Activated T-helper 17 cell treated with anti-CD3 and anti-CD28 coated beads, Interleukin-2, amount 50 U/mL, for 72 hours (primary cell): ENCODE data around the gene C10orf105. TPM values are rescaled to one million over a fixed set of nuclear protein-coding genes. Genes with fewer than 3 reads are reported as not detected.

Experiments
- ATAC-seq: fragments of 150-1000 bp; cut with Tn5 transposase; replicated peaks from 2 replicates; pipeline ENCODE4 v1.10.0; 2021; ENCODE audit warnings: mild to moderate bottlenecking, moderate library complexity
- H3K27ac Mint-ChIP-seq: one replicate; pipeline ENCODE4 v1.8.0; 2022; ENCODE audit warnings: mixed read lengths
- H3K27me3 Mint-ChIP-seq: one replicate; pipeline ENCODE4 v1.8.0; 2022; ENCODE audit warnings: mixed read lengths
- H3K36me3 Mint-ChIP-seq: one replicate; pipeline ENCODE4 v1.8.0; 2022; ENCODE audit warnings: low read depth, mild to moderate bottlenecking, mixed read lengths
- H3K4me1 Mint-ChIP-seq: one replicate; pipeline ENCODE4 v1.8.0; 2022; ENCODE audit warnings: mixed read lengths
- H3K4me3 Mint-ChIP-seq: one replicate; pipeline ENCODE4 v1.8.0; 2022; ENCODE audit warnings: mild to moderate bottlenecking, mixed read lengths
- H3K9me3 Mint-ChIP-seq: one replicate; pipeline ENCODE4 v1.8.0; 2022; ENCODE audit warnings: mixed read lengths
- total RNA-seq, 2 donors: library from RNA; stranded (reverse); gene quantifications; one replicate each; pipeline ENCODE4 v1.2.3, GENCODE V29; 2022

Gene C10orf105
- total RNA-seq, 2 donors from 2014 or later: 0.04 to 1.0 TPM

GRCh38 chr10:71720288-71720687 is 710 bp upstream of the C10orf105 start:
- Mint-ChIP-seq H3K36me3 (peaks cover 5% of the 10 kb centered on the region), H3K9me3 (no peaks in the 10 kb centered on the region), H3K4me3 (no peak overlapping the region), H3K27me3 (no peaks in the 10 kb centered on the region), H3K4me1 (peaks cover 27% of the 10 kb centered on the region), H3K27ac (peak overlapping the region; percentile 70)
- ATAC-seq: no peak

- no peak overlapping the region for H3K27ac Mint-ChIP-seq
- no peaks in the 10 kb centered on the region for H3K27me3 Mint-ChIP-seq
- peaks cover 35% of the 10 kb centered on the region for H3K4me1 Mint-ChIP-seq
- H3K4me3 Mint-ChIP-seq: no peak overlapping the region
- H3K36me3 Mint-ChIP-seq: peaks cover 14% of the 10 kb centered on the region
- ATAC-seq: no peak
- H3K9me3 Mint-ChIP-seq: no peaks in the 10 kb centered on the region
These were observed 536 bp downstream of the C10orf105 start for GRCh38 chr10:71719042-71719441.

- Mint-ChIP-seq H3K9me3 (no peaks in the 10 kb centered on the region), H3K4me3 (no peak overlapping the region), H3K4me1 (peaks cover 39% of the 10 kb centered on the region), H3K27me3 (no peaks in the 10 kb centered on the region), H3K27ac (no peak overlapping the region), H3K36me3 (peaks cover 14% of the 10 kb centered on the region)
- ATAC-seq: no peak
These were observed 1.3 kb downstream of the C10orf105 start for GRCh38 chr10:71718165-71718698.

GRCh38 chr10:71717551-71717951 is 2.0 kb downstream of the C10orf105 start:
- no peak for ATAC-seq
- Mint-ChIP-seq H3K4me3 (peak overlapping the region; percentile 32), H3K36me3 (peaks cover 14% of the 10 kb centered on the region), H3K27ac (peak overlapping the region; percentile 56), H3K9me3 (no peaks in the 10 kb centered on the region), H3K4me1 (peaks cover 41% of the 10 kb centered on the region), H3K27me3 (no peaks in the 10 kb centered on the region)

GRCh38 chr10:71717056-71717455 is 2.5 kb downstream of the C10orf105 start:
- Mint-ChIP-seq H3K4me3 (peak overlapping the region; percentile 32), H3K36me3 (peaks cover 14% of the 10 kb centered on the region), H3K27ac (peak overlapping the region; percentile 56), H3K4me1 (peaks cover 36% of the 10 kb centered on the region), H3K27me3 (no peaks in the 10 kb centered on the region), H3K9me3 (no peaks in the 10 kb centered on the region)
- no peak for ATAC-seq

- Mint-ChIP-seq H3K4me1 (peaks cover 29% of the 10 kb centered on the region), H3K36me3 (peaks cover 14% of the 10 kb centered on the region), H3K27ac (peak overlapping the region; percentile 99), H3K4me3 (peak overlapping the region; percentile 89), H3K9me3 (no peaks in the 10 kb centered on the region), H3K27me3 (no peaks in the 10 kb centered on the region)
- ATAC-seq: no peak
These were observed 3.2 kb downstream of the C10orf105 start for GRCh38 chr10:71716426-71716825.

GRCh38 chr10:71715860-71716259 is 3.7 kb downstream of the C10orf105 start:
- no peaks in the 10 kb centered on the region for H3K27me3 Mint-ChIP-seq
- H3K9me3 Mint-ChIP-seq: no peaks in the 10 kb centered on the region
- ATAC-seq: no peak
- H3K27ac Mint-ChIP-seq: peak overlapping the region; percentile 99
- H3K4me3 Mint-ChIP-seq: peak overlapping the region; percentile 89
- peaks cover 14% of the 10 kb centered on the region for H3K36me3 Mint-ChIP-seq
- peaks cover 29% of the 10 kb centered on the region for H3K4me1 Mint-ChIP-seq

GRCh38 chr10:71715026-71715425 is 4.6 kb downstream of the C10orf105 start:
- peak overlapping the region; percentile 99 for H3K27ac Mint-ChIP-seq
- H3K4me1 Mint-ChIP-seq: peaks cover 29% of the 10 kb centered on the region
- H3K27me3 Mint-ChIP-seq: no peaks in the 10 kb centered on the region
- peak overlapping the region; percentile 89 for H3K4me3 Mint-ChIP-seq
- peaks cover 14% of the 10 kb centered on the region for H3K36me3 Mint-ChIP-seq
- no peaks in the 10 kb centered on the region for H3K9me3 Mint-ChIP-seq
- ATAC-seq: no peak

GRCh38 chr10:71714592-71714991 is 5.0 kb downstream of the C10orf105 start:
- no peak for ATAC-seq
- peak overlapping the region; percentile 99 for H3K27ac Mint-ChIP-seq
- H3K27me3 Mint-ChIP-seq: no peaks in the 10 kb centered on the region
- H3K4me1 Mint-ChIP-seq: peaks cover 32% of the 10 kb centered on the region
- peaks cover 14% of the 10 kb centered on the region for H3K36me3 Mint-ChIP-seq
- H3K4me3 Mint-ChIP-seq: peak overlapping the region; percentile 89
- no peaks in the 10 kb centered on the region for H3K9me3 Mint-ChIP-seq

GRCh38 chr10:71714031-71714410 is 5.6 kb downstream of the C10orf105 start:
- H3K27me3 Mint-ChIP-seq: no peaks in the 10 kb centered on the region
- peaks cover 37% of the 10 kb centered on the region for H3K4me1 Mint-ChIP-seq
- H3K9me3 Mint-ChIP-seq: no peaks in the 10 kb centered on the region
- H3K36me3 Mint-ChIP-seq: peaks cover 14% of the 10 kb centered on the region
- H3K27ac Mint-ChIP-seq: peak overlapping the region; percentile 99
- H3K4me3 Mint-ChIP-seq: peak overlapping the region; percentile 89
- peak; percentile 19 for ATAC-seq

GRCh38 chr10:71713135-71714030 is 6.2 kb downstream of the C10orf105 start:
- Mint-ChIP-seq H3K27ac (peak overlapping the region; percentile 99), H3K36me3 (peaks cover 14% of the 10 kb centered on the region), H3K9me3 (no peaks in the 10 kb centered on the region), H3K4me3 (peak overlapping the region; percentile 89), H3K27me3 (no peaks in the 10 kb centered on the region), H3K4me1 (peaks cover 37% of the 10 kb centered on the region)
- ATAC-seq: peak; percentile 81

GRCh38 chr10:71712572-71713134 is 6.9 kb downstream of the C10orf105 start:
- ATAC-seq: peak; percentile 2
- H3K4me3 Mint-ChIP-seq: peak overlapping the region; percentile 89
- H3K27ac Mint-ChIP-seq: peak overlapping the region; percentile 99
- peaks cover 42% of the 10 kb centered on the region for H3K4me1 Mint-ChIP-seq
- no peaks in the 10 kb centered on the region for H3K9me3 Mint-ChIP-seq
- peaks cover 14% of the 10 kb centered on the region for H3K36me3 Mint-ChIP-seq
- H3K27me3 Mint-ChIP-seq: no peaks in the 10 kb centered on the region

- Mint-ChIP-seq H3K27me3 (no peaks in the 10 kb centered on the region), H3K4me3 (peak overlapping the region; percentile 89), H3K4me1 (peaks cover 38% of the 10 kb centered on the region), H3K27ac (peak overlapping the region; percentile 99), H3K36me3 (peaks cover 14% of the 10 kb centered on the region), H3K9me3 (no peaks in the 10 kb centered on the region)
- ATAC-seq: no peak
These were observed 7.4 kb downstream of the C10orf105 start for GRCh38 chr10:71712170-71712569.

GRCh38 chr10:71711052-71711623 is 8.4 kb downstream of the C10orf105 start:
- H3K4me1 Mint-ChIP-seq: peaks cover 38% of the 10 kb centered on the region
- peak overlapping the region; percentile 99 for H3K27ac Mint-ChIP-seq
- ATAC-seq: no peak
- H3K27me3 Mint-ChIP-seq: no peaks in the 10 kb centered on the region
- no peak overlapping the region for H3K4me3 Mint-ChIP-seq
- H3K36me3 Mint-ChIP-seq: peaks cover 14% of the 10 kb centered on the region
- no peaks in the 10 kb centered on the region for H3K9me3 Mint-ChIP-seq
